GM18502 (cell line): ENCODE measurements around the gene GSAP.
"Not testable (repeated sequence)": the region's sequence is repeated elsewhere in the genome, so short reads cannot be mapped to it uniquely, and the experiment has no call there.

Source experiments
- ATAC-seq: cut with Tn5 transposase; IDR thresholded peaks from one replicate; pipeline ENCODE4 v1.9.1; 2021; ENCODE audit warnings: mild to moderate bottlenecking; ENCODE audit not compliant: unreplicated experiment, poor library complexity

Gene GSAP

DNA sequence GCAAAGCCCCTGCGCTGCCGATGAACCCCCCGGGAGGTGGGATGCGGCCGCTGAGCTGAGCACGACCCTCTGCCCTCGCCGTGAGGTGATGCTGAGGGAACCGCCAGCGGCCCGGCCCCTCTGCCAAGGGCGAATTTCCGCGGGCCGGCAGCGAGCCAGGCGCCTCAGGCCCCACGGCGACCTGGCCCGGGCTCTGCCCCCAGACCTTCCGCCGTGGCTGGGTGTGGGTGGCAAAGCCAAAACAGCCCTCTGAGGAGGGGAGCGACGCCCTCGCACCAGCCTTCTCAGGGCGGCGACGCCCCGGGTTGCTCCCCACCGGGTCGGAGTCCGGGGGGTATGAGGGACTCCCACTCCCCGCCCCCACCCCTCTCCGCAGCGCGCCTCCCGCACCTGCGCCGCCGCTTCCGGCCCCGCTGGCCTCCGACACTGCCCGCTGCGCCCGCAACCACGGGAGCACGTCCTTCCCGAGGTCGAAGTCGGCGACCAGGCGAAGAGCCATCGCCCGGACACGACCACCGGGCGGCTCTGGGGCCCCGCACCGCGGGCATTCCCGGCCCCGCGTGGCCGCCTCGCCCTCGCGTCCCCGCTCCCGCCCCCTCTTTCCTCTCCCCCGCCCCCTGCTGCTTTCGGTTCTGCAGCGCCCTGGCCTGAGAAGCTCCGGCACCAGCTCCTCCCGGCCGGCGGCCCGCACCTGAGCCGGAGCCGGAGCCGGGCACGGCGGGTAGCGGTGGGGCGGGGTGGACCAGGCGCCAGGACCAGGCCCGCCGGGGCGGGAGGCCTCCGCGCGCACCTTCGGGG lies at the start of gene GSAP:
GSAP (minus strand) TSS at position 527 of the 798 bp plus-strand sequence; CDS start at position 499, 28 bp downstream.
- peak; percentile 61 for ATAC-seq

GRCh38 chr7:77465256-77465655 lies 49.1 kb upstream of the GSAP start:
- ATAC-seq, result no peak

DNA sequence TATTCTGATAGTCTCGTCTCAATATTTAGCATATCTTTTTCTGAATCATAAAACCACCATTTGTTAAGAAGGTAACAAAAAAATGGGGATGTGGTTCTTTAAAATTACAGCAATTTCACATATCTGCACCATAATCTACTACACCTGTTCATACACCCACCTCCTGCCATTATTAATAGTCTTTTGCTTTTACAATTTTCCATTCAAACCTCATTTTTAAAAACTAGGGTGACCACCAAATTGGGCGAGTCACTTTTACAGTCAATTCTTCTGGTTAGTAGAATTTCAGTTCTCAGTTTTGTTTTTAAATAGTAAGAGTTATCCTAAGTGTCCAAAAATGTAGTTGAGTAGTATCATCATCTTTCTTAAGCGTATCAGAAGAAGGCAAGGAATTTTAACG lies 48.4 kb upstream of the GSAP start:
- ATAC-seq, result peak; percentile 67

DNA sequence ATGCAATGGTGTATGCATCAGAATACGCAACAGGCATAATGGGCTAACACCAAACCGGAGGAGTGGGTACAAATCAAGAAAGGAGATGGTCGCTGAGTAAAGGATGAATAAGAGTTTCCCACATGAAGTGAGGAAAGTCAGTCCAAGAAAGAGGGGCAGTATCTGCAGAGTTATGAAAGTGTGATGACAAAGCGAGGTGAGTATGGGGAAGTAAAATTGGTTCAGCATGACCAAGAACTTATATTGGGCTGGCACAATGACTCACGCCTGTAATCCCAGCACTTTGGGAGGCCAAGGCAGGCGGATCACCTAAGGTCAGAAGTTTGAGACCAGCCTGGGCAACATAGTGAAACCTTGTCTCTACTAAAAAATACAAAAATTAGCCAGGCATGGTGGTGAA lies 47.5 kb upstream of the GSAP start:
- ATAC-seq, result peak; percentile 67

GRCh38 chr7:77461842-77462241 lies 45.7 kb upstream of the GSAP start:
- no peak for ATAC-seq

GRCh38 chr7:77461246-77461645 lies 45.1 kb upstream of the GSAP start:
- no peak for ATAC-seq

DNA sequence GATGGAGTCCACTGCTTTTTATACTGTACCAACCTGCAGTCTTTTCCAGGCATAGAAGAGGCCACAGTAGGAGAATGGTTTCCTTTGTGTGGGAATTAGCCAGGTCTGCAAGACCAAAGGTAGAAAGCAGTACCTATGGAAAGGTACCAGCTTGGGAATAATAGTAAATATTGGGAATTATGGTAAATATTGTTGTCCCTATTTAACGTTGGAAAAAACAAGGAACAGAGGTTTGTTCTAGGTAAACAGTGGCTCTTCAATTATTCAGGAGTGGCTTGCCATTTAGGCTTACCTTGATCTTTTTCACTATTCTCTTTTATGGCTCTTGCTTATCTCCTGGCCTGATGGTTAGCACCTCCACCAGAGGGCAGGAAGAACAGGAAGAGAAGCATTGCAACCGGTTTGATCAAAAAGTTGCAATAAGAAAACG lies 43.9 kb upstream of the GSAP start:
- no peak for ATAC-seq

GRCh38 chr7:77459311-77459726 lies 43.2 kb upstream of the GSAP start:
- no peak for ATAC-seq

DNA sequence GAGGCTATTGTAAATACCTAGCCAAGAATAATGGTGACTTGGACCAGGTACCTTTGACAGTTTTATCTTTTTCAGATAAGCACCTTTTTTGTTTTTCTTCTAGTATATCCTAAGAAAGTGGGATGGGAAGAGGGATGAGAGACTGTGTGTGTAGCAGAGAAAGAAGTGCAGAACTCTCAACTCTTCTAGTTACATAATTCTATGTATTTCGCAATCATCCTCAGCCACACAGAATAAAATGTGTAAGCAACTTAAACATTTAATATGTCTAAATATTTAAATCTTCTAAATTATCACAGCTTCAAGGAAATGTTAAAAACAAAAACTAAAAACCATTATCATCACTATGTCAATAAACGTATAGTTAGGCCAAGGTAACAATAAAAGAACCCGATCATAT lies 42.6 kb upstream of the GSAP start:
- no peak for ATAC-seq

DNA sequence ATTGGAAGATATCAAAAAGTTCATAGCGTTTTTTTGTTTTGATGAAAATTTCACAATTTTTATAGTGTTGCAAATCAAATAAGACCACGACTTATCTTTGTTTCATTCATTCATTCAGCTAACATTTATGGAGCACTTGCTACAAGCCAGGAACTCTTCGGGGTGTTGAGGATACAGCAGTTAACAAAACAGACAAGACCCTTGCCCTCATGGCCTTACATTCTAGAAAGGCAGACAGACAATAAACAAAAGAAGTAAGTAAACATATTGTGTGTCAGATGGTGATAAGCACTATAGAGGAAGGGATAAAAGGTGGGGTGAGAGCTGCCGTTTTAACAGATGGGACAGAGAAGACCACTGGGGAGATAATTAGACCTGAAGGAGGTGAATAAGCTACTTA lies 41.6 kb upstream of the GSAP start:
- no peak for ATAC-seq

GRCh38 chr7:77456696-77457095 lies 40.5 kb upstream of the GSAP start:
- no peak for ATAC-seq

- ATAC-seq, result no peak
Measured at GRCh38 chr7:77455321-77455720, 39.2 kb upstream of the GSAP start.

DNA sequence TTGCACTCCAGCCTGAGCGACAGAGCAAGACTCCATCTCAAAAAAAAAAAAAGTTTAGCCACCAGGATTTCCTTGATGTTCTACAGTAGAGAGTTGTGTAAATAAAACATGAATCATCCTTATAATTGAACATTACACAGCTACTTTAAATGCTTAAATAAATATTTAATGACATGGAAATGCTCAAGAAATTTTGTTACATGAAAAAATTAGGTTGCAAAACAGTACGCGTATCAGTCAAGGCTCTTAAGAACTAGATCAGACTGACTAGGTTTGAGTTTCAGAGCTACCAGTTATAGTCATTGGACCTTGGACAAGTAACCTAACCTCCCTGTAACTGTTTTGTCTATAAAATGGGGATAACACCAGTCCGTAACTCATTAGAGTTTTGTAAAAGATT lies 38.7 kb upstream of the GSAP start:
- no peak for ATAC-seq

GRCh38 chr7:77453531-77453930 lies 37.4 kb upstream of the GSAP start:
- no peak for ATAC-seq

DNA sequence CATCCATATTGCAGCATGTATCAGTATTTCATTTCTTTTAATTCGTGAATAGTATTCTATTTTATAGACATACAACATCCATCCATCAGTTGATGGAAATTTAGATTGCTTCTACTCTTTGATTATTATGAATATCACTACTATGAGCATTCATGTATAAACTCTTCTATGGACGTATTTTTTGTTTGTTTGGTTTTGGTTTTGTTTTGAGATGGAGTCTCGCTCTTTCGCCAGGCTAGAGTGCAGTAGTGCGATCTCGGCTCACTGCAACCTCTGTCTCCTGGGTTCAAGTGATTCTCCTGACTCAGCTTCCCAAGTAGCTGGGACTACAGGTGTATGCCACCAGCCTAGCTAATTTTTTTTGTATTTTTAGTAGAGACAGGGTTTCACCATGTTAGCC lies 35.8 kb upstream of the GSAP start:
- ATAC-seq, result not testable (repeated sequence)

DNA sequence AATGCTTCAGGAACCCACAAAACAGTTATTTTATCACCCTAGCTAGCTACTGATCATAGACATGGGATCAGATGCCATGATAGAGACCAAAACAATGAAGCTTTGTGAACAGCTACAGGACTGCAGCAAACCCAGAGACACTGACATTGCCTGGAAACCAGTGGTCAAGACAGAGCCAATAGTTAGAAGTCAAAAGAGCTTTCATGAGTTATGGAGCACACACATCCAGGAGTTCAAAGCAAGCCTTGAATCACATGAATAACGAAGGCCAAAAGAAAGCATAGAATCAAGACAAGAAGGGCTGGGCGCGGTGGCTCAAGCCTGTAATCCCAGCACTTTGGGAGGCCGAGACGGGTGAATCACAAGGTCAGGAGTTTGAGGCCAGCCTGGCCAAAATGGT lies 34.5 kb upstream of the GSAP start:
- ATAC-seq, result no peak

DNA sequence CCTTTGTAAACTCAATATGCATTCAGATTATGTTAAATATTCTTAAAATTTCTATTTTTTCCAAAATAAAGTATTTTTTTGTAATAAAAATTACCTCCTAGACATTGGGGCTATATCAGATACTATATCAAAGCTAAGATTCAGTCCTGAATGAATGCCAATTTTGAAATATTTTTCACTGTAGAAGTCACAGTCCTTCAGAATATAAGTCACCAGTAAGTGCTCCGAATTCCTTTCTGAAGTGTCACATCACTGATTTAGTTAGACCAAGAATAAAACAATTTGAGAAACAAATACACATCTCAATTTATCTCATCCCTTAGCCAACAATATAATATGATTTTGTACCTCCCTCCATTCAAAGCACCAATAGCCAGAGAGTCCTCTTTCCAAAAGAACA lies 33.9 kb upstream of the GSAP start:
- ATAC-seq, result no peak

GRCh38 chr7:77447616-77448015 lies 31.5 kb upstream of the GSAP start:
- ATAC-seq, result no peak

- ATAC-seq, result no peak
Measured at GRCh38 chr7:77444123-77444522, 28.0 kb upstream of the GSAP start.

DNA sequence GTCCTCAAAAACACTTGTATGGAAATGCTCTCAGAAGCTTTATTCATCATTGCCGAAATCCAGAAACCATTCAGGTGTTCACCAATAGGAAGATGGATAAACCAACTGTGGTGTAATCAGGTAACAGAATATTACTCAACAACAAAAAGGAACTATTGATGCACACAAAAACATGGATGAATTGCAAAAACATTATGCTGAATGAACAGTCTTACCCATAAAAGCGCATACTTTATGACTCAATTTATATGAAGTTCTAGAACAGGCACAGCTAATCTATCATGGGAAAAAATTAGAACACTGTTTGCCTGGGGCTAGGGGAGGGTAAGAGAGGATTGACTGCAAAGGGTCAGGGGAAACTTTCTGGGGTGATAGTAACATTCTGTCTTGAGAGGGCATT lies 26.9 kb upstream of the GSAP start:
- no peak for ATAC-seq

DNA sequence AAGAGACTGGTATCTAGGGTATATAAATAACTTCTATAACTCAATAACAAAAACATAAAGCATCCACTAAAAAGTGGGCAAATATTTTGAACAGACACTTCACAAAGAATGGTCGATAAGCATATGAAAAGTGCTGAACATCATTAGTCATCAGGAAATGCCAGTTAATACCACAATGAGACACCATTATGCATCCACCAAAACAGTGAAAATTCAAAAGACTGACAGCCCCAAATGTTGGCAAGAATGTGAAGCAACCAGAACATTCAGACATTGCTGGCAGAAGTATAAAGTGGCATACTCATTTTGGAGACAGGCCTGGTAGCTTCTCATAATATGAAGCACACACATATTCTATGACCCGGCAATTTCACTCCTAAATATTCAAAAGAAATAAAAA lies 26.5 kb upstream of the GSAP start:
- no peak for ATAC-seq

- no peak for ATAC-seq
Measured at GRCh38 chr7:77441046-77441445, 24.9 kb upstream of the GSAP start.
